H1 (cell line): ENCODE measurements around the gene LACTB. TPM values are rescaled to one million over a fixed set of nuclear protein-coding genes. Genes with fewer than 3 reads are reported as not detected.

Experiments
- CTCF ChIA-PET: fragments of 300-600 bp; sonication (Branson Sonifier 250); formaldehyde crosslinking; loops from one replicate; lab custom pipeline; 2021; ENCODE audit not compliant: partially characterized antibody; lab: Charles Lee
- POLR2A ChIA-PET: fragments of 300-600 bp; sonication (Branson Sonifier 250); formaldehyde crosslinking; loops from one replicate; lab custom pipeline; 2021; ENCODE audit warnings: inconsistent platforms; ENCODE audit not compliant: partially characterized antibody; lab: Charles Lee
- DNase-seq, 2 experiments: peaks; one replicate each; pipeline versions ENCODE4 v3.0.0 to v3.0.0-alpha.2; 2010 to 2022; ENCODE audit warnings: low spot score in 2 of 2, low read depth in 1 of 2, mixed read lengths in 1 of 2
- FAIRE-seq: peaks from 2 replicates; lab custom pipeline; 2011; peaks lifted over from hg19 to GRCh38; lab: Jason Lieb, UNC
- H2AFZ ChIP-seq: 2 replicates; pipeline ENCODE4 v1.8.1; 2012; ENCODE audit warnings: low read length, inconsistent platforms
- H2AK5ac ChIP-seq: 2 replicates; pipeline ENCODE4 v1.6.1; 2013; ENCODE audit warnings: low read depth, low read length
- H2BK120ac ChIP-seq: replicated peaks from 2 replicates; pipeline ENCODE3; 2013; ENCODE audit warnings: low read depth, low read length, inconsistent platforms
- H2BK12ac ChIP-seq: 2 replicates; pipeline ENCODE4 v1.6.1; 2013; ENCODE audit warnings: low read depth, low read length
- H2BK15ac ChIP-seq: 2 replicates; pipeline ENCODE4 v1.6.1; 2013; ENCODE audit warnings: low read length
- H2BK20ac ChIP-seq: 2 replicates; pipeline ENCODE4 v1.6.1; 2013; ENCODE audit warnings: low read length
- H2BK5ac ChIP-seq: 2 replicates; pipeline ENCODE4 v1.6.1; 2013; ENCODE audit warnings: low read depth, low read length
- H3K14ac ChIP-seq: 2 replicates; pipeline ENCODE4 v1.6.1; 2013; ENCODE audit warnings: inconsistent platforms; ENCODE audit not compliant: insufficient read length
- H3K18ac ChIP-seq: 2 replicates; pipeline ENCODE4 v1.6.1; 2013; ENCODE audit warnings: low read length; ENCODE audit errors: extremely low read depth
- H3K23ac ChIP-seq: 2 replicates; pipeline ENCODE4 v1.6.1; 2013; ENCODE audit warnings: inconsistent platforms; ENCODE audit not compliant: insufficient read length
- H3K23me2 ChIP-seq: 2 replicates; pipeline ENCODE4 v1.6.1; 2013; ENCODE audit warnings: low read depth, low read length
- H3K27ac ChIP-seq: 2 replicates; pipeline ENCODE4 v1.6.1; 2011; ENCODE audit warnings: low read depth, low read length, inconsistent platforms
- H3K27me3 ChIP-seq, 4 experiments: replicated peaks in 1 of 4; 1 replicate in 1 of 4; 2 replicates in 3 of 4; pipeline versions ENCODE4 v1.6.1 to v1.8.1; 2011 to 2013; ENCODE audit warnings: low read length in 3 of 4, mild to moderate bottlenecking in 3 of 4, inconsistent platforms in 2 of 4, mixed read lengths in 2 of 4, moderate library complexity in 1 of 4; ENCODE audit not compliant: control insufficient read depth in 3 of 4, insufficient read depth in 3 of 4; ENCODE audit errors: extremely low read depth in 1 of 4
- H3K36me3 ChIP-seq, 4 experiments: 2 replicates each; pipeline versions ENCODE4 v1.6.1 to v1.8.1; 2011 to 2013; ENCODE audit warnings: mild to moderate bottlenecking in 4 of 4, low read length in 3 of 4, moderate library complexity in 2 of 4, control low read depth in 1 of 4, inconsistent platforms in 1 of 4; ENCODE audit not compliant: insufficient read depth in 4 of 4, control insufficient read depth in 2 of 4
- H3K4ac ChIP-seq: replicated peaks from 2 replicates; pipeline ENCODE3; 2013; ENCODE audit warnings: low read length, low read depth, mixed read lengths, inconsistent platforms; ENCODE audit not compliant: insufficient read length
- H3K4me1 ChIP-seq, 4 experiments: replicated peaks in 1 of 4; 1 replicate in 1 of 4; 2 replicates in 3 of 4; pipeline versions ENCODE4 v1.6.1 to v1.8.1; 2011 to 2013; ENCODE audit warnings: low read length in 3 of 4, inconsistent platforms in 2 of 4, mixed read lengths in 1 of 4; ENCODE audit not compliant: insufficient read depth in 4 of 4, control insufficient read depth in 3 of 4
- H3K4me2 ChIP-seq, 2 experiments: 2 replicates each; pipeline versions ENCODE4 v1.6.1 to v1.8.1; 2011 to 2013; ENCODE audit warnings: low read depth in 2 of 2, low read length in 2 of 2, control low read depth in 1 of 2, inconsistent platforms in 1 of 2, mild to moderate bottlenecking in 1 of 2; ENCODE audit not compliant: insufficient read depth in 1 of 2
- H3K4me3 ChIP-seq, 4 experiments: fragments of 200-600, 300-600 bp in 1 of 4; sonication (generic), shearing (Covaris generic), sonication (Bioruptor Twin) in 1 of 4; 2 replicates each; pipeline versions ENCODE4 v1.5.1 to v1.8.1; 2011 to 2016; ENCODE audit warnings: low read length in 4 of 4, low read depth in 3 of 4, control low read depth in 2 of 4, inconsistent platforms in 2 of 4, mild to moderate bottlenecking in 2 of 4, mixed read lengths in 1 of 4, moderate library complexity in 1 of 4; ENCODE audit not compliant: insufficient read depth in 2 of 4; ENCODE audit errors: extremely low read depth in 1 of 4
- H3K56ac ChIP-seq: replicated peaks from 2 replicates; pipeline ENCODE3; 2013; ENCODE audit warnings: low read depth, mild to moderate bottlenecking, mixed read lengths, low read length, inconsistent platforms; ENCODE audit not compliant: insufficient read length
- H3K79me1 ChIP-seq: 2 replicates; pipeline ENCODE4 v1.6.1; 2013; ENCODE audit warnings: low read depth, low read length, control low read depth
- H3K79me2 ChIP-seq, 2 experiments: 2 replicates each; pipeline versions ENCODE4 v1.6.1 to v1.8.1; 2012 to 2013; ENCODE audit warnings: low read length in 2 of 2, mild to moderate bottlenecking in 2 of 2, inconsistent platforms in 1 of 2; ENCODE audit not compliant: insufficient read depth in 2 of 2, control insufficient read depth in 1 of 2
- H3K9ac ChIP-seq, 4 experiments: replicated peaks in 1 of 4; 1 replicate in 1 of 4; 2 replicates in 3 of 4; pipeline versions ENCODE4 v1.6.1 to v1.8.1; 2011 to 2013; ENCODE audit warnings: low read depth in 3 of 4, low read length in 3 of 4, control low read depth in 2 of 4, mild to moderate bottlenecking in 2 of 4, moderate library complexity in 2 of 4, inconsistent platforms in 1 of 4; ENCODE audit errors: extremely low read depth in 1 of 4
- H3K9me3 ChIP-seq, 2 experiments: 2 replicates each; pipeline versions ENCODE4 v1.6.1 to v1.8.1; 2012 to 2013; ENCODE audit warnings: mild to moderate bottlenecking in 2 of 2, moderate library complexity in 2 of 2, control low read depth in 1 of 2, inconsistent platforms in 1 of 2, low read depth in 1 of 2, low read length in 1 of 2, mixed read lengths in 1 of 2; ENCODE audit not compliant: insufficient read depth in 2 of 2
- H4K20me1 ChIP-seq, 2 experiments: replicated peaks in 1 of 2; 2 replicates each; pipeline versions ENCODE3 to v1.8.1; 2011 to 2013; ENCODE audit warnings: inconsistent platforms in 2 of 2, low read length in 2 of 2, mild to moderate bottlenecking in 1 of 2; ENCODE audit not compliant: insufficient read depth in 2 of 2, control insufficient read depth in 1 of 2
- H4K5ac ChIP-seq: 2 replicates; pipeline ENCODE4 v1.6.1; 2013; ENCODE audit warnings: low read length, low read depth, mixed read lengths, inconsistent platforms; ENCODE audit not compliant: insufficient read length
- H4K8ac ChIP-seq: 2 replicates; pipeline ENCODE4 v1.8.0; 2013; ENCODE audit warnings: mild to moderate bottlenecking, moderate library complexity, low read length, inconsistent platforms; ENCODE audit not compliant: insufficient read depth; ENCODE audit errors: extremely low read depth
- H4K91ac ChIP-seq: replicated peaks from 2 replicates; pipeline ENCODE3; 2013; ENCODE audit warnings: low read length, mixed read lengths, inconsistent platforms; ENCODE audit not compliant: insufficient read length
- BACH1 ChIP-seq: IDR thresholded peaks from 2 replicates; pipeline ENCODE4 v1.6.1; 2012; ENCODE audit warnings: low read length, improper control_type of control experiment
- CREB1 ChIP-seq: IDR thresholded peaks from 2 replicates; pipeline ENCODE4 v1.6.1; 2012; ENCODE audit warnings: inconsistent platforms
- EGR1 ChIP-seq: IDR thresholded peaks from 2 replicates; pipeline ENCODE4 v1.6.1; 2011; ENCODE audit warnings: low read depth, low read length, borderline replicate concordance
- EP300 ChIP-seq, 2 experiments: IDR thresholded peaks; 1 replicate in 1 of 2; 2 replicates in 1 of 2; pipeline ENCODE4 v1.6.1; 2011 to 2012; ENCODE audit warnings: low read depth in 2 of 2, low read length in 2 of 2, mild to moderate bottlenecking in 2 of 2, borderline replicate concordance in 1 of 2, inconsistent platforms in 1 of 2, moderate library complexity in 1 of 2
- JUN ChIP-seq: IDR thresholded peaks from 2 replicates; pipeline ENCODE4 v1.6.1; 2011; ENCODE audit warnings: low read depth, mild to moderate bottlenecking, improper control_type of control experiment, low read length
- MAX ChIP-seq: IDR thresholded peaks from 2 replicates; pipeline ENCODE4 v1.6.1; 2012; ENCODE audit warnings: inconsistent platforms
- NANOG ChIP-seq: IDR thresholded peaks from 2 replicates; pipeline ENCODE4 v1.6.1; 2011; ENCODE audit warnings: low read length, low read depth, mild to moderate bottlenecking, inconsistent platforms; ENCODE audit not compliant: insufficient read depth, poor library complexity, severe bottlenecking
- RAD21 ChIP-seq, 2 experiments: IDR thresholded peaks in 1 of 2; conservative IDR thresholded peaks in 1 of 2; 2 replicates each; pipeline ENCODE4 v1.6.1; 2011; ENCODE audit warnings: low read depth in 2 of 2, low read length in 2 of 2, improper control_type of control experiment in 1 of 2, inconsistent platforms in 1 of 2, mild to moderate bottlenecking in 1 of 2, moderate library complexity in 1 of 2
- TAF7 ChIP-seq: optimal IDR thresholded peaks from 2 replicates; pipeline ENCODE3; 2011; ENCODE audit warnings: low read depth, mild to moderate bottlenecking, inconsistent platforms, low read length, moderate library complexity, borderline replicate concordance
- ZNF274 ChIP-seq: IDR thresholded peaks from 2 replicates; pipeline ENCODE4 v1.7.0; 2012; ENCODE audit warnings: low read length, borderline replicate concordance; ENCODE audit errors: extremely low read depth
- WGBS, 2 experiments: shearing (Covaris generic) in 1 of 2; methylation state at CpG; one replicate each; pipeline versions ENCODE4 v1.1.6 to v1.1.7; 2013 to 2015; ENCODE audit warnings: low lambda C conversion rate in 2 of 2, mixed read lengths in 2 of 2, inconsistent platforms in 1 of 2, low coverage in 1 of 2, missing lambda C conversion rate in 1 of 2; ENCODE audit not compliant: insufficient replicate concordance in 2 of 2, insufficient coverage in 1 of 2, insufficient read length in 1 of 2; ENCODE audit errors: extremely low coverage in 1 of 2, missing lambda C conversion rate in 1 of 2; 5-methylcytosine and 5-hydroxymethylcytosine counted together
- polyA plus RNA-seq, 7 experiments: library from polyadenylated mRNA; depleted of rRNA in 3 of 7; stranded (reverse) in 5 of 7; unstranded in 2 of 7; fragments of >200 nt in 5 of 7; fragments of 200-250 nt in 2 of 7; gene quantifications; 1 replicate in 5 of 7; 2 replicates in 1 of 7; 4 replicates in 1 of 7; pipeline versions ENCODE4 v1.2.1 to v1.2.3, GENCODE V29; 2011 to 2013; ENCODE audit warnings: missing spikeins in 2 of 7, mixed read lengths in 2 of 7
- total RNA-seq: library from RNA; stranded (reverse); fragmentation: NEBNext Ultra II Directional; extraction: Animal tissue kit (Norgen Biotek cat#: 25700); gene quantifications from 2 replicates; pipeline ENCODE4 v1.2.1, GENCODE V29; 2021

LACTB gene
- total and polyA plus RNA-seq, 2 of the 8 experiments (the other 6 are each of a cell fraction or from before 2014, with no cell fraction given), result 5.8 to 14.9 TPM

- Histone ChIP-seq H3K18ac (peak within 1 kb of the TSS; percentile 88), H2BK12ac (peak within 1 kb of the TSS; percentile 12; the same call in 1 of the 2 replicates), H4K8ac (peak within 1 kb of the TSS; percentile 91), H3K4me1 (peaks cover 0 to 3% (median 0%) of the 10 kb centered on the region in 4 experiments; a peak in 1 of 7 replicates), H2BK120ac (peak within 1 kb of the TSS; percentile 2), H3K9me3 (no peaks in the 10 kb centered on the region), H3K23me2 (peaks cover 2% of the 10 kb centered on the region; the same call in 1 of the 2 replicates), H3K79me2 (peaks cover 0 to 18% of the 10 kb centered on the region in 2 experiments; a peak in 2 of 4 replicates), H4K20me1 (no peaks in the 10 kb centered on the region), H3K4me3 (peak within 1 kb of the TSS; percentile 90 to 97 (median 93)), H3K36me3 (peaks cover 0 to 30% (median 5%) of the 10 kb centered on the region in 4 experiments; a peak in 5 of 8 replicates), H3K4ac (peak within 1 kb of the TSS; percentile 8), H3K23ac (no peak within 1 kb of the TSS), H3K56ac (peak within 1 kb of the TSS; percentile 92), H3K27me3 (no peaks in the 10 kb centered on the region), H3K9ac (peak within 1 kb of the TSS; percentile 72 to 87 (median 86)), H4K91ac (peak within 1 kb of the TSS; percentile 81), H2BK5ac (peak within 1 kb of the TSS; percentile 94), H2BK20ac (no peak within 1 kb of the TSS), H3K14ac (no peak within 1 kb of the TSS), H2AK5ac (no peak within 1 kb of the TSS), H2BK15ac (0 out of 2 replicates have a peak within 1 kb of the TSS, but pooled peaks have one; percentile 76), H3K4me2 (peak within 1 kb of the TSS; percentile 76 to 92), H3K79me1 (no peaks in the 10 kb centered on the region), H2AFZ (peak within 1 kb of the TSS; percentile 45; the same call in 1 of the 2 replicates), H4K5ac (peak within 1 kb of the TSS; percentile 87), H3K27ac (peak within 1 kb of the TSS; percentile 83)
- POLR2A ChIA-PET, result interaction anchor here (0.5 to 2.0 kb wide), 13 partner anchors 9 to 255 kb away, joined by 3 to 8 read pairs (median 4); partner anchors contain the start of gene APH1B
- 2% methylated on average over 58 of the region's 60 CpGs; no CpG with 5 or more reads in 1 of the 2 experiments for WGBS, 2 experiments
- FAIRE-seq (peak; percentile 48), DNase-seq (peak; percentile 87 to 91)
- CTCF ChIA-PET, result interaction anchor here (0.8 kb wide), 1 partner anchor 18 kb away, joined by 3 read pairs; no protein-coding TSS in a partner anchor
- no peak for TF ChIP-seq ZNF274
- TF ChIP-seq EGR1, result peak; percentile 55; the same call in 1 of the 2 replicates
- peak; percentile 87 for TF ChIP-seq TAF7
- TF ChIP-seq EP300 (IDR thresholded peaks at IDR 0.05; ENCODE audit: borderline replicate concordance in 1 of 2, low read depth in 2 of 2, low read length in 2 of 2), result peak in 1 of 2 experiments; percentile 74; a peak in 1 of 3 replicates
- peak in 1 of 2 experiments; percentile 16; a peak in 1 of 4 replicates for TF ChIP-seq RAD21 (IDR thresholded peaks at IDR 0.05 in 1 of 2, conservative IDR thresholded peaks at IDR 0.05 in 1 of 2; ENCODE audit: low read depth in 2 of 2, low read length in 2 of 2)
- no peak for TF ChIP-seq BACH1
- no peak for TF ChIP-seq JUN
- peak; percentile 37; the same call in 1 of the 2 replicates for TF ChIP-seq MAX
- TF ChIP-seq NANOG, result peak; percentile 11
- TF ChIP-seq CREB1, result no peak
These were observed 35.6 kb downstream of the LACTB start, which contains the start of gene RPS27L for GRCh38 chr15:63157118-63157843. Gene RPS27L (minus strand): TSS chr15:63157477. CDS start chr15:63157405, 72 bp downstream.
